T-cell (primary cell): ENCODE results near the gene ERI3. TPM values are rescaled to one million over a fixed set of nuclear protein-coding genes. Genes with fewer than 3 reads are reported as not detected.
A peak's percentile ranks its signal among the peaks of the same experiment; 100 is the strongest.

Source experiments
- ATAC-seq, 4 experiments: fragments of 200-7000 bp in 3 of 4; fragments of 150-1000 bp in 1 of 4; cut with Tn5 transposase; replicated peaks in 1 of 4; 1 replicate in 3 of 4; 2 replicates in 1 of 4; pipeline ENCODE4 v1.10.0; 2021; ENCODE audit warnings: moderate library complexity in 3 of 4, mild to moderate bottlenecking in 2 of 4, moderate number of reproducible peaks in 1 of 4
- CTCF ChIA-PET, 2 donors: fragments of 300-600 bp; sonication (Branson Sonifier 250); formaldehyde crosslinking; loops; one replicate each; lab custom pipeline; 2022; ENCODE audit warnings: antibody characterized with exemption in 2 of 2; lab: Charles Lee
- POLR2A ChIA-PET, 2 donors: fragments of 300-600 bp; sonication (Branson Sonifier 250); formaldehyde crosslinking; loops; one replicate each; lab custom pipeline; 2022; ENCODE audit warnings: antibody characterized with exemption in 2 of 2; lab: Charles Lee
- DNase-seq, 35 experiments: peaks; one replicate each; pipeline versions ENCODE4 v3.0.0 to v3.0.0-alpha.2; 2013 to 2023
- H3K27ac ChIP-seq: one replicate; pipeline ENCODE4 v1.5.1; 2013; ENCODE audit warnings: low read length
- H3K27me3 ChIP-seq, 2 experiments: replicated peaks in 1 of 2; 1 replicate in 1 of 2; 2 replicates in 1 of 2; pipeline versions ENCODE4 v1.6.1 to v1.7.0; 2013; ENCODE audit warnings: low read length in 1 of 2, mixed read lengths in 1 of 2; ENCODE audit not compliant: control insufficient read depth in 2 of 2, insufficient read depth in 2 of 2; ENCODE audit errors: extremely low read depth in 1 of 2
- H3K36me3 ChIP-seq, 2 donors: 1 replicate in 1 of 2; 2 replicates in 1 of 2; pipeline versions ENCODE4 v1.6.1 to v1.7.0; 2013; ENCODE audit warnings: low read length in 1 of 2; ENCODE audit not compliant: control insufficient read depth in 2 of 2, insufficient read depth in 1 of 2; ENCODE audit errors: extremely low read depth in 1 of 2
- H3K4me1 ChIP-seq, 2 experiments: 1 replicate in 1 of 2; 2 replicates in 1 of 2; pipeline versions ENCODE4 v1.6.1 to v1.7.0; 2013; ENCODE audit warnings: low read length in 2 of 2, mixed read lengths in 1 of 2; ENCODE audit not compliant: insufficient read depth in 2 of 2, control insufficient read depth in 1 of 2; ENCODE audit errors: extremely low read depth in 1 of 2
- H3K4me3 ChIP-seq, 2 donors: 1 replicate in 1 of 2; 2 replicates in 1 of 2; pipeline versions ENCODE4 v1.5.1 to v1.7.0; 2013; ENCODE audit warnings: mild to moderate bottlenecking in 2 of 2, low read length in 1 of 2, moderate library complexity in 1 of 2; ENCODE audit not compliant: control insufficient read depth in 1 of 2; ENCODE audit errors: extremely low read depth in 1 of 2
- H3K9me3 ChIP-seq: 2 replicates; pipeline ENCODE4 v1.7.0; 2013
- H3K27ac Mint-ChIP-seq, 2 donors: one replicate each; pipeline ENCODE4 v1.8.0; 2020 to 2021; ENCODE audit warnings: mild to moderate bottlenecking in 2 of 2, mixed read lengths in 2 of 2
- H3K27me3 Mint-ChIP-seq, 2 donors: one replicate each; pipeline ENCODE4 v1.8.0; 2021 to 2022; ENCODE audit warnings: mixed read lengths in 2 of 2
- H3K36me3 Mint-ChIP-seq: one replicate; pipeline ENCODE4 v1.8.0; 2021; ENCODE audit warnings: mixed read lengths
- H3K4me1 Mint-ChIP-seq, 3 donors: one replicate each; pipeline ENCODE4 v1.8.0; 2020 to 2022; ENCODE audit warnings: mixed read lengths in 3 of 3, mild to moderate bottlenecking in 1 of 3
- H3K4me3 Mint-ChIP-seq, 3 donors: one replicate each; pipeline ENCODE4 v1.8.0; 2020 to 2022; ENCODE audit warnings: mild to moderate bottlenecking in 3 of 3, mixed read lengths in 3 of 3, moderate library complexity in 3 of 3
- H3K9me3 Mint-ChIP-seq, 3 donors: one replicate each; pipeline ENCODE4 v1.8.0; 2020 to 2022; ENCODE audit warnings: mixed read lengths in 3 of 3
- WGBS: methylation state at CpG from one replicate; pipeline ENCODE4 v1.1.5; 2013; ENCODE audit warnings: missing lambda C conversion rate; ENCODE audit not compliant: insufficient coverage; 5-methylcytosine and 5-hydroxymethylcytosine counted together
- total RNA-seq, 35 experiments: library from RNA in 6 of 35; stranded (reverse) in 6 of 35; fragments of 120-200 nt in 1 of 35; gene quantifications; one replicate each; pipeline versions ENCODE4 v1.2.1 to v1.2.4 and lab custom pipeline; 2013 to 2026

Gene ERI3
- total RNA-seq, 5 donors from 2014 or later (not counting 1 experiment from before 2014, with no cell fraction given) = 29.3 to 39.4 (median 33.0) TPM

DNA sequence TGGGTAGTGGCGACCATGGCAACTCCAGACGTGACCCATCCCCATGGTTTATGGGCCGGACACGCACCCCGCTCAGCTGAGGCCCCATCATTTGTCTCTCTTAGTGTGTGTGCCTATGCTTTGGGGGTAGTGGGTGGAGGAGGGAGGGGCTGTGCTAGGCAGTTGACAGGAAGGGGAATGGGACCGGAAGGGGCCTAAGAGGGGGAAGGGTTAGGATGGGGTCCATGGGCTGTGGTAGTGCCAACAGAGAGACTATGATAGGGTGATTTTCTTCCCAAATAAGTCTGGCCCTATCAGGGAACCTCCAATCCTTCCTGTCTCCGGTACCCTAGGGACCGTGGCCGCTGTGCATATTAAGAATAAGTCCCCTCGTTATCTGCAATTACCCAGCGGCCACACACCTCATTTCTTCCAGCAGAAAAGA is 131.9 kb downstream of the ERI3 start:
- ChIA-PET POLR2A (no interaction called here), CTCF (no interaction called here)
- Histone ChIP-seq H3K27ac (no peak overlapping the region), H3K36me3 (peaks cover 4 to 39% of the 10 kb centered on the region in 2 donors), H3K27me3 (no peaks in the 10 kb centered on the region), H3K4me1 (peaks cover 0 to 9% of the 10 kb centered on the region in 2 experiments), H3K9me3 (no peaks in the 10 kb centered on the region), H3K4me3 (no peak overlapping the region)
- H3K4me3 Mint-ChIP-seq = no peak overlapping the region
- H3K9me3 Mint-ChIP-seq = peaks cover 0 to 3% (median 0%) of the 10 kb centered on the region in 3 donors
- ATAC-seq (no peak), DNase-seq (no peak)
- peaks cover 23% of the 10 kb centered on the region for H3K36me3 Mint-ChIP-seq
- 60% methylated on average over 7 of the region's 11 CpGs for WGBS
- no peaks in the 10 kb centered on the region for H3K27me3 Mint-ChIP-seq
- H3K27ac Mint-ChIP-seq = peak overlapping the region; percentile 21 to 54
- peaks cover 15 to 16% (median 15%) of the 10 kb centered on the region in 3 donors for H3K4me1 Mint-ChIP-seq

DNA sequence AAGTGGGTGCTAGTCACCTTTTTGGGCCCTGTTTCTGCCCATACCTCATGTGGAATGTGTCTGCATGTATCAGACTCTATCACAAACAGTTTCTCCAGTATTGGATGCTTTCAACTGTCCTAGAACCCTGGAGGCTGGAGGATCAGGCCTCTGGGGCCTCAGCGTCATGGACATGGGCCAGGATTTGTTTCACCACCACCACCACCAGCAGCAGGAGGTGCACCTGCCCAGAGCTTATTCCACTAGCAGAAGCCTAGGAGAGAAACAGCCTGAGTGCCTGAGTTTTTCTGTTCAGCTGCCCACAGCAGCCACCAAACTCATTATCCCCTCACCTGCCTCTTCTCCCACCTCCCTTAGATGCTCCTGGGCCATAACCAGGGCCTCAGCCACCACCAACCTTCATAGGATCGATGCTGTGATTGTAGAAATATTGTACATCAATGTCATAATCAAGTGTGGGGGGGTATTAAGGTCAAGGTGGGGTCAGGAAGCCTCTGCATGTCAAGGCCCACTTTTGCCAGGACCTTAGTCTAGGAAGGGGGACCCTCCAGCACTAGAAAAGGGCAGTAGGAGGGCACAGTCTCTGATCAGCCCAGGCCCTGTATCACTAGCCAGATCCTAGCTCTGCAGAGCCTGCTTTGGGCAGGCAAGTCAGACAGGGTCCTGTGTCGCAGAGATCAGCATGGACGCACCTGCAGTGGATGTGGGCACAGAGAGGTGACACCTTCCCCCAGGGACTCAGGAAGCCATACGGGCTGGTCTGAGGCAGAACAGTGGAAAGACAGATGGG is 132.5 kb downstream of the ERI3 start:
- Histone ChIP-seq H3K36me3 (peaks cover 4 to 45% of the 10 kb centered on the region in 2 donors), H3K4me3 (no peak overlapping the region), H3K9me3 (no peaks in the 10 kb centered on the region), H3K4me1 (peaks cover 0 to 15% of the 10 kb centered on the region in 2 experiments), H3K27ac (no peak overlapping the region), H3K27me3 (no peaks in the 10 kb centered on the region)
- H3K27me3 Mint-ChIP-seq = no peaks in the 10 kb centered on the region
- H3K4me1 Mint-ChIP-seq = peaks cover 16% of the 10 kb centered on the region in 3 donors
- POLR2A ChIA-PET = no interaction called here
- H3K36me3 Mint-ChIP-seq = peaks cover 23% of the 10 kb centered on the region
- DNase-seq (no peak), ATAC-seq (peak in 1 of 4 experiments; percentile 24)
- 65% methylated on average over 4 of the region's 5 CpGs for WGBS
- peaks cover 0 to 3% (median 0%) of the 10 kb centered on the region in 3 donors for H3K9me3 Mint-ChIP-seq
- CTCF ChIA-PET = interaction anchor here in 1 of 2 donors (0.5 kb wide), 1 partner anchor 760 kb away, joined by 5 read pairs; no protein-coding TSS in a partner anchor
- no peak overlapping the region for H3K4me3 Mint-ChIP-seq
- H3K27ac Mint-ChIP-seq = peak overlapping the region; percentile 21 to 54

DNA sequence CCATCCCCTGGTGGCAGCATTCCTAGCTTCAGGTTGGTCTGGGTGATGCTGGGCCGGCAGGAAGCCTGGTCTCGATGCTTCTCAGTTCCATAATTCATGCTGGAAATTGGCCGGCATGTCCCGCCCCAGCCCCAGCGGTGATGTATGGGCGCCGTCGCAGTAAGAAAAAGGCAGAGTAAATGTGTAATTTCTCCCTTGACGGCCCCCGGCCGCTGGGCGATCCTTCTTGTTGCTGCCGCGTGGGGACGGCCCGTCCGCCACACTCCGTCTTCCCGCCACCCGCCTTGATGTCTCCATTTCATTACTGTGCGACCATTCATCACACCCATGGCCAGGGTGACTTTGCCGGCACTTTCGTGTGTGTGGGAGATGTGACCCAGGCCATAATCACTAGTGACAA is 133.3 kb downstream of the ERI3 start:
- H3K4me1 ChIP-seq = peaks cover 0 to 19% of the 10 kb centered on the region in 2 experiments
- peaks cover 16 to 23% (median 21%) of the 10 kb centered on the region in 3 donors for H3K4me1 Mint-ChIP-seq
- DNase-seq = no peak
- H3K27ac ChIP-seq = no peak overlapping the region
- no peaks in the 10 kb centered on the region for H3K27me3 Mint-ChIP-seq
- H3K36me3 ChIP-seq = peaks cover 4 to 49% of the 10 kb centered on the region in 2 donors
- peaks cover 20% of the 10 kb centered on the region for H3K36me3 Mint-ChIP-seq
- H3K4me3 ChIP-seq = no peak overlapping the region
- ATAC-seq = no peak
- H3K27ac Mint-ChIP-seq = no peak overlapping the region
- H3K27me3 ChIP-seq = no peaks in the 10 kb centered on the region
- WGBS = 99% methylated on average over 20 of the region's 23 CpGs
- H3K9me3 Mint-ChIP-seq = peaks cover 0 to 3% (median 0%) of the 10 kb centered on the region in 3 donors
- POLR2A ChIA-PET = no interaction called here
- no peaks in the 10 kb centered on the region for H3K9me3 ChIP-seq
- CTCF ChIA-PET = no interaction called here
- no peak overlapping the region for H3K4me3 Mint-ChIP-seq

DNA sequence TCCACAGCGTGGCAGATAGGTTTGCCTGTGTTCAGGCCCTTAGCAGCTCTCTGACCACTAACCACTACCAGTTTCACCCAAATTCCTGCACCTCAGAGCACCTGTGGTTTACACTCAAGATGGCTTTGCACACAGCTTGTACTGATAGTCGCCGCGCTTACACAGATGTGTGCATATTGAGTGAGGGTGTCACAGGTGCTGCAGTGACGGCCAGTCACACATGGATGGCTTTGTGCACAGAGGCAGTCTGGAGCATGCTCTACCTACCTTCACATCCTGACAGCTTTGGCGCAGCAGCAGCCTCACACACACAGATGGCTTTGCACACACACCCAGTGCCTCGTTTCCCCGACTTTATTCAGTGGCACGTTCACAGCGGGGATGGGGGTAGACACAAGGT is 134.3 kb downstream of the ERI3 start:
- Mint-ChIP-seq H3K4me1 (peaks cover 16 to 28% (median 21%) of the 10 kb centered on the region in 3 donors), H3K36me3 (peaks cover 16% of the 10 kb centered on the region), H3K4me3 (no peak overlapping the region), H3K27me3 (no peaks in the 10 kb centered on the region), H3K27ac (no peak overlapping the region), H3K9me3 (no peaks in the 10 kb centered on the region)
- Histone ChIP-seq H3K4me1 (peaks cover 0 to 19% of the 10 kb centered on the region in 2 experiments), H3K9me3 (no peaks in the 10 kb centered on the region), H3K27ac (no peak overlapping the region), H3K27me3 (no peaks in the 10 kb centered on the region), H3K36me3 (peaks cover 4 to 57% of the 10 kb centered on the region in 2 donors), H3K4me3 (no peak overlapping the region)
- POLR2A ChIA-PET = no interaction called here
- ATAC-seq (no peak), DNase-seq (no peak)
- WGBS = 94% methylated on average over 3 of the region's 10 CpGs
- CTCF ChIA-PET = no interaction called here

DNA sequence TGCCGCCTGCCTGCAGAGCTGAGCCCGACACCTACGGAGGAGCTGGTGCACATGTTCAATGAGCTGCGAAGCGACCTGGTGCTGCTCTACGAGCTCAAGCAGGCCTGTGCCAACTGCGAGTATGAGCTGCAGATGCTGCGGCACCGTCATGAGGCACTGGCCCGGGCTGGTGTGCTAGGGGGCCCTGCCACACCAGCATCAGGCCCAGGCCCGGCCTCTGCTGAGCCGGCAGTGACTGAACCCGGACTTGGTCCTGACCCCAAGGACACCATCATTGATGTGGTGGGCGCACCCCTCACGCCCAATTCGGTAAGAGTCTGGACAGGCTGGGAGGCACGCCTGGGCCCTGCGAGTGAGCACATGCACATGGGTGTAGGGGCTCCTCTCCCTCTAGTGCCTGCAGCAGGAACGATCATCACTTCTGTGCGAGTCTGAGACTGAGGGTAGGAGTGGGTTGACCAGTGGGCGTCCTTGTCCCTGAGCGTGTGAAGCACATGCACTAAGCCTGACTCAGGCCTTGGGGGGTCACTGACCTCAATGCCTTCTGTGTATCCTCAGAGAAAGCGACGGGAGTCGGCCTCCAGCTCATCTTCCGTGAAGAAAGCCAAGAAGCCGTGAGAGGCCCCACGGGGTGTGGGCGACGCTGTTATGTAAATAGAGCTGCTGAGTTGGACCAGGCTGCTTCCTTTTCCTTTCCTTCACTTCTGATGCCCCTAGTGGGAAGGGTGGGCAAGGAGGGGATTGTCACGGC is 134.9 kb downstream of the ERI3 start:
- Histone ChIP-seq H3K27ac (no peak overlapping the region), H3K4me1 (peaks cover 0 to 19% of the 10 kb centered on the region in 2 experiments), H3K9me3 (no peaks in the 10 kb centered on the region), H3K27me3 (no peaks in the 10 kb centered on the region), H3K4me3 (no peak overlapping the region), H3K36me3 (peaks cover 6 to 63% of the 10 kb centered on the region in 2 donors)
- POLR2A ChIA-PET = no interaction called here
- H3K27me3 Mint-ChIP-seq = no peaks in the 10 kb centered on the region
- peaks cover 19 to 32% (median 24%) of the 10 kb centered on the region in 3 donors for H3K4me1 Mint-ChIP-seq
- CTCF ChIA-PET = no interaction called here
- DNase-seq (no peak), ATAC-seq (no peak)
- peaks cover 22% of the 10 kb centered on the region for H3K36me3 Mint-ChIP-seq
- WGBS = 91% methylated on average over 20 of the region's 31 CpGs
- H3K27ac Mint-ChIP-seq = no peak overlapping the region
- H3K4me3 Mint-ChIP-seq = no peak overlapping the region
- H3K9me3 Mint-ChIP-seq = no peaks in the 10 kb centered on the region

DNA sequence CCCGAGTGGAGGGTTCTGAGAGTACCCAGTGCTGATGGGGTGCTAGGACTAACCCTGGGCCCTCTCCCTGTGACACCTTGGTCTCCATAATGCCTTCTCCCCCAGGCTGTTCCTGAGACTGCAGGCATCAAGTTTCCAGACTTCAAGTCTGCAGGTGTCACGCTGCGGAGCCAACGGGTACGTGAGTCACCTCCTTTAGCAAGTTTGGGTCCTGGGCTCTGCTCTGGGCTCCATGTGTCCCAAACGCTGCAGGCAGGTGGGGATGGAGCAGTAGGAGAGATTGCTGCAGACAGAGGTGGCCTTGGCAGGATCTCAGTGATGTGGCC is 135.8 kb downstream of the ERI3 start:
- peaks cover 24% of the 10 kb centered on the region for H3K36me3 Mint-ChIP-seq
- Histone ChIP-seq H3K9me3 (no peaks in the 10 kb centered on the region), H3K27ac (no peak overlapping the region), H3K27me3 (no peaks in the 10 kb centered on the region), H3K4me3 (no peak overlapping the region), H3K4me1 (peaks cover under 1 to 25% of the 10 kb centered on the region in 2 experiments), H3K36me3 (peaks cover 8 to 69% of the 10 kb centered on the region in 2 donors)
- peaks cover 22 to 42% (median 33%) of the 10 kb centered on the region in 3 donors for H3K4me1 Mint-ChIP-seq
- H3K27me3 Mint-ChIP-seq = no peaks in the 10 kb centered on the region
- WGBS = 98% methylated on average over 6 of the region's 6 CpGs
- DNase-seq (no peak), ATAC-seq (no peak)
- no peak overlapping the region for H3K27ac Mint-ChIP-seq
- CTCF ChIA-PET = interaction anchor here in 1 of 2 donors (0.7 kb wide), 1 partner anchor 1590 kb away, joined by 3 read pairs; no protein-coding TSS in a partner anchor
- no peaks in the 10 kb centered on the region for H3K9me3 Mint-ChIP-seq
- no peak overlapping the region for H3K4me3 Mint-ChIP-seq
- POLR2A ChIA-PET = no interaction called here
